Amniotic stem cell (primary cell): Measurements from ENCODE around the gene AASS.

Experiments
- DNase-seq: peaks from one replicate; lab custom pipeline; 2025; lab: John Stamatoyannopoulos, UW

The AASS gene

DNA sequence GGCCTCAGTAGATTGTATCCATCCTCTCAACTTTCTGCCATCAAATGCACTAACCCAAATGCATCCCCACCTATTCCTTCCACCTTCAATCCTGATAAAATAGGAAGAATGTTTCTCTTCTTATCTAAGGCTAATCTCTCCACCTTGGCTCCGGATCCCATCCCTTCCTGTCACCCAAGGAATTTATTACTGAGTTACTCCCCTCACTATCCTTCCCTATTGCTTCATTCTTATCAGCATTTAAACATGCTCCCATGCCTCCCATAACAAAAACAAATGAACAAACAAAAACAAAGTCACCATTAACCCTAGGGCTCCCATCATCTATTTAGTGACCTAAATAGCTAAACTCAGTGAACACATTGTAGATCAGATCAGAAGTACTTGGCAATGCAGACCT is 25.3 kb downstream of the AASS start:
- no peak for DNase-seq

DNA sequence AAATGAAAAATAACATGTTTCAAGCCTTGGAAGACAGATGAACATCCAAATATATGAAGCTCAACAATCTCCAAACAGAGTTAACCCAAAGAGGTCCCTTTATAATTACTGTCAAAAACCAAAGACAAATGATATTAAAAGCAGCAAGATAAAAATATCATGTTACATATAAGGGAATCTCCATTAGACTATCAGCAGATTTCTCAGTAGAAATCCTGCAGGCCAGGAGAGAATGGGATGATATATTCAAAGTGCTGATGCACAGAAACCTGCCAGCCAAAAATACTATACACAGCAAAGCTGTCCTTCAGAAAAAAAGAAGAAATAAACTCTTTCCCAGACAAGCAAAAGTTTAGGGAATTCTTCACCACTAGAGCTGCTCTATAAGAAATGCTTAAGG is 41.0 kb downstream of the AASS start:
- no peak for DNase-seq

DNA sequence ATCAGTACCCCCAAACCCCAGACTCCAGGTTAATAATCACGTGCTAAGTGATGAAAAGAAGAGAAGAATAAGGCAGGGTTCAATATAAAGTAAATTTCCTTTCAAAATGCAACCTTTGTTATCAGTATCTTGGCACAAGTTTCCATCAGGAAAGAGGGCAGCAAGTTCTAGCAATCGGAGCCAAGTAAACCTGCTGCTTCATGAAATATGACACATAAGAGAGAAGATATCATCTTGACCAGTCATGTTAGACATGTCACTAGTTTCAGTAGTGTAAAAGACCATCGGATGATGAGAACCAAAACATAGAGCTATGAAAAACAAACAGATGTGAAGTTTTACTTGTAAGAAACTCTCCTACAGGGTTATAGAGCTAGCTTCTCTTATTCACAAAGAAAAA is 44.0 kb downstream of the AASS start:
- no peak for DNase-seq

DNA sequence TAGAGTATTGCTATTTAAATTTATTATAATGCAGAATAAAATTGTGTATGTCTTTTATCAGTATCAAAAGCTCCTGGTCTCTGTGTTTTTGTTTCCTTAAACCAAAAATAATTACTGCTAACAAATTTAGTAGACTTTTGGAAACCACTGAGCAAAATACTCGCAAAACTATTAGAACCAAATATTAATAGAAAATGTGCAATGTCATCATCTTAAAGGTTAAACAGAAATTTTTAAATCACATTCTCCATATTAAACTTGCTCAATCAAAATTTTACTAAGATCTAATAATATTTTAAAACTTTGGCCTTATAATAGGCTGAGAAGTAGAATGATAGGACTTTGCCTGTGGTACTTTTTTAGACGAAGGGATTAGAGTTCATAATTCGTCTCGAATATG is 48.4 kb downstream of the AASS start:
- DNase-seq: no peak

DNA sequence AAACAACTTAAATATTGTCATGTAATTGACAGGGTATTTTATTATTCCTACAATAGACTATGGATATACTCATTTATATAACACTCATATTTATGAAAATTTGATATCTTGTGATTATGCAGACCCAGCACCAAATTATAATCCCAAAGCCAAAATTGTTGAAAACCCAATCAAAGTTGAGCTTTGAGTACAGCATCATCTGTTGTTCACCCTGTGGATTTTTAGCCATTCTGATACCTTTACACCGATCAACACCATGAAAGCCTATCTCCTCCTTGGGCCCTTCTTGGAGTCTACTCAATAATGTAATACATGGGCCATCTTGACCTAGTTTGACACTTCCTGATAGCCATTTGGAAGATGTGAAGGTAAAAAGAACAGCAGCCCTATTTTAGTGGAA is 49.5 kb downstream of the AASS start:
- no peak for DNase-seq

DNA sequence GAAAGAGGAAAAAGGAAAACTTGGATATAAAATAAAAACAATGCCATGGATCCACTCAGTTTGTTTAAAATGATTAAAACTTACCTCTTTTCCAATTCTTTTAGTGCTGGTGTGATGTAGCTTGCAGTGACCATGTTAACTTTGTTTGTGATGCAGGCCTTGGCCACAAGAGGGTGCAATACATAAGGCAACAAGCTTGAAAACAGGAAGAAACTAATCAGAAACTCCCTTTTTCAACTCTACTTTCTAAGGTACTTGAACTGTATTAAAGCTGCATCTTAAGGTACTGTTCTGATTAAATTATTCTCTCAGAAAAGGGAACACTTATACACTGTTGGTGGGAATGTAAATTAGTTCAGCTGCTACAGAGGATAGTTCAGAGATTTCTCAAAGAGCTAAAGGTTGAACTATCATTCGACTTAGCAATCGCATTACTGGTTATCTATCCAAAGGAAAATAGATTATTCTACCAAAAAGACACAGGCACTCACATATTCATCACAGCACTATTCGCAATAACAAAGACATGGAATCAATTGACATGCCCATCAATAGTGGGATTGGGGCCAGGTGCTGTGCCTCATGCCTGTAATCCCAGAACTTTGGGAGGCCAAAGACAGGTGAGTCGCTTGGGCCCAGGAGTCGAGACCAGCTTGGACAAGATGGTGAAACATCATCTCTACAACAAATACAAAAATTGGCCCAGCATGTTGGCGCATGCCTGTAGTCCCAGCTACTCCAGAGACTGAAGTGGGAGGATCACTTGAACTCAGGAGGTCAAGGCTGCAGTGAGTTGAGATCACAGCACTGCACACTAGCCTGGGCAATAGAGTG is 50.9 kb downstream of the AASS start:
- DNase-seq: peak; percentile 27

DNA sequence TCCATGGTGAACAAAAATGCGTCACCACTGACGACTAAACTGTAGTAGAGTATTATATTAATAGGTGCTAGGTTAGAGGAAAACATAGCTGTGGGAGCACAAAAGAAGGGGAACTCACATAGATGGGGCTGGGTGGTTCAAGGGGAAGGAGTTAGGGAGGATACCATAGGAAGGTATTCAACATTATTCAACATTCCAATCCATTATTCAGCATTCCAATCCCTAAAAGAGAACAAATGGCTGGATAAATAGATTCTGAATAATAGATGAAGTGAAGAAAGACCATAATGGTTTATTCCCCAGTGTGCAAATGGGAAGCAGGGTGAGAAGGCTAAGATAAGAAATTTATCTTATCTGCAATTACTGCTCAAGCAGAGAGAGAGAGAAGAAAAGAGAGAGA is 61.4 kb downstream of the AASS start:
- no peak for DNase-seq

DNA sequence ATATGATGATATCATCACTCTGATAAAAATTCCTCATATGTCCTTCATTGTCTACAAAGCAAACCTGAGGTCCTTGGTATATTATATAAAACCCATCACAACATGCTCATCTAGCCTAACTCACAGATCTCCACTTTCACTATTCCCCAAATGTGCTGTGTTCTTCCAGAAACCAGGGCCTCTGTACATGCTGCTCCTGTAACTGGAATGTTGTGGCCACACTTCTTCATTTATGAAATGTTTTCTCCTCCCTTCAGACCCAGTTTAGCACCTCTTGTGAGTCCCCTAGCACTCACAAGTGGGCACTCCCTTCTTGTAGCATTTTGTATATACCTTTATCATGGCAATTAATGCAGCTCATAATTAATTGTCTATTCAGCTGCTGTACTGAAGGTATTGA is 61.9 kb downstream of the AASS start:
- no peak for DNase-seq

DNA sequence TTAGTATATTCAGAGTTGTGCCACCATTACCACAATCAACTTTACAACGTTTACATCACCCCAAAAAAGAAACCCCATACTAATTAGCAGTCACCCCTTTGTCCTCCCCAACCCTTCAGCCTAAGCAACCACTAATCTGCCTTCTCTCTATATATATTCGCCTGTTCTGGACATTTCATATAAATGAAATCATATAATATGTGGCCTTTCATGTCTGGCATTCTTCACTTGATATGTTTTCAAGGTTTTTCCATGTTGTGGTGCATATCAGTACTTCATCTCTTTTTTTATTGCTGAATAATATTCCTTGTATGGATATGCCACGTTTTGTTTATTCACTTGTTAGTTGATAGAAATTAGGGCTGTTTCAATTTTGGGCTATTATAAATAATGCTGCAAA is 70.4 kb downstream of the AASS start:
- no peak for DNase-seq

DNA sequence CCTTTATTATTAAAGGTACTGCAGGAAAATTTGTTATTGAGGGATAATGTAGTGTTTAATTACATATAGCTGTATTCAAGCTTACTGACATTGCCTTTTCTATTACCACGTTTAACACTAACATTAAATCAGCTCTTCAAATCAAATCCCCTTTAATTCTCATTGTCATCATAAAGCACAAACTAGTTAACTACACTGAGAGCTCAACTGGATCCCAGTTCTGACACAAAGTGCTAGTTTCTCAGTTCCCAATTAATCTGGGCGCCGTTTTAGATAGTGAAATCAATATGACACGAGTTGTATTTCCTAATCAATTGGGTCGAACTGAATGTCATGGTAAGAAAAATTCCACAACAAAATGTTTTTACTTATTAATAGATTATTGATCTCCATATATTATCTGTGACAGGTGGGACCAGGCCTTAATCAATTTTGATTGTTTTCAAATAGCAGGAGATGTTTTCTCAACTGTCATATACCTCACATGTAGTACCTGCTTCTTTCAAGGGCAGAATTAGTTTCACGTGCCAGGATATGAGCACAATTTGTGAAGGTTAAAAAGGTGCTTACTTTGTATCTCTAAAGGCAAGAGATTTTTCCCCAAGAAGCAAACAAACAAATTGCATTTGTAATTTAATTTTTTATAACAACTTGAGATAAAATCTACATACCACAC is 71.0 kb downstream of the AASS start:
- DNase-seq: no peak

DNA sequence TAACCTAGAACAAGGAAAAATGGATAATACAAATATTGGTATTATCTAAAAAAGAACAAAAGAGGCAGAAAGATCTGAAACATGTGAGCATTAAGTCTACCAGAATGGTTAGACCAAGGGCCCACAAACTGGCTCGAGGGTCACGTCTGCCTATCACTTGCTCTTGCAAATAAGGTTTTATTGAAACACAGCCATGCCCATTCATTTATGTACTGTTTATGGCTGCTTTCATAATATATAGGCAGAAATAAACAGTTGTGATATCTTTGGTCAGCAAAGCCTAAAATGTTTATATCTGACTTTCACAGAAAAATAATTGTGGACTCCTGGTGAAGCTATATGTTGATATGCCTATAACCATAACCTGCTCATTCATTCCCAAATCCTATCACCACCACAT is 71.8 kb downstream of the AASS start:
- DNase-seq: no peak

DNA sequence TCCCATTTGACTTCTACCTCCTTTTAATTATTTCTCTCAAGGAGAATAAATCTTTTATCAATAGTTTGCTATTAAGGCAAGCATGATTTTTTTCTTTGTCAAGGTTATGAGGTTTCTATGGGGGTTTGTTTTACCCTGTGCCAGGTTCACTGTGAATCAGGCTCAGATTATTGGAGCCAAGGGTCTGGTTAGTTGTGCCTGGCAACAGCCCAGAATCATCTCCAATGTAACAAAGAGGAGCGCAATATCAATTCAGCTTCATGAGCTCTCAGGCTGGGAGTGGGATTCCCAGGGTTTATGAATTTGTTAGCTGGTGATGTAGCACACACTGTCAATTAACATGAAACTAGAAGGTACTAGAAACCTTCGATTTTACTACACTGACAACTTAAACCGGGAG is 73.2 kb downstream of the AASS start:
- no peak for DNase-seq

DNA sequence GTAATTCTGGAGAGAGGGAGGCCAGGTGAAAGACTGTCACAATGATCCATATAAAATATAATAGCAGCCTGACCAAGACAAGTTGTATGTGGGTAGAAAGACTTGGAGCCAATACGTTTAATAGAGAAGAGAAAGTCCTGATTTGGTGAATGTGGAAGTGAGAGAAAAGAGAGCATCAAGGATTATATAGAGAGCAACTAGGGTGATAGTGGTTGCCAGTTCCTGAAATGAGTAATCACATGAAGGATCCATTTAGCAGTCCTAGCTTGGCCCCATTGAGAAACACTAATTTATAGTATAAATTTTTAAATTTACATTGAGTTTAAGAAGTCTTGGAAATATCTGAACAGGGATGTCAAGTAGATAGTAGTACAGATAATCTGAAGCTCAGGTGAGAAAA is 74.0 kb downstream of the AASS start:
- DNase-seq: no peak

DNA sequence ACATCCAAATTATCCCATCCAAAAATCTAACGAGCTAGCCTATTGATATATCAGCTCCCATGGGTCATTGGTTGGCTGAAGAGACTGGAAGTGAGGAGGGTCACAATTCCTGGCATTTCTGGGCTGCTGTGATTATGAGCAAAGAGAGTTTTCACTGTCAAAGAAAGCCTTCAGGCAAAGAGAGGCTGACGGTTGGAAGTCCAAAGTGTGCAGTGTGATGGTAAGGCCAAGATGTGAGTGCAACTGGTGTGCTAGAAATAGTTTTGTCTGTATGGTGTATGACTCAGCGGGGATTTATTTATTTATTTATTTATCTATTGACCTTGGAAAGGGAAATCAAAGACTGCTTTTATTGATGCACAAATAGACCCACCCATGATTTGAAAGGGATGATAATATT is 75.0 kb downstream of the AASS start:
- DNase-seq: no peak

DNA sequence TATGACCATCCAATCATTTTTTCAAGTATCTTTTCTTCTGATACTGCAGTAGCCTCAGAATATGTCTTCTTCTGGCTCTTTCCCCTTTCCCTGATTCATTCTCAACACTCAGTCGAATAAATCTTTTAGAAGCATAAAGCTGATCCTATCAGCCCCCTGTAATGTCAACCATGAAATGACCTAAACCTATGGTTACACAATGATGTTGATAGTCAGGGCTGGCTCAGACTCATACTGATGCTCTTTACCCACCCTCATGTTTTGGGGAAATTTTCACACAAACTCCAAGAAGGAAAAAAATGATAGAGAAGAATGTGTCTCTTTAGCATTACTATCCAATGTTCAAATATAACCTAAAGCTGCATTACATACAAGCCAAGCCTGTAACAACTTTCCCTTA is 76.0 kb downstream of the AASS start:
- DNase-seq: no peak

DNA sequence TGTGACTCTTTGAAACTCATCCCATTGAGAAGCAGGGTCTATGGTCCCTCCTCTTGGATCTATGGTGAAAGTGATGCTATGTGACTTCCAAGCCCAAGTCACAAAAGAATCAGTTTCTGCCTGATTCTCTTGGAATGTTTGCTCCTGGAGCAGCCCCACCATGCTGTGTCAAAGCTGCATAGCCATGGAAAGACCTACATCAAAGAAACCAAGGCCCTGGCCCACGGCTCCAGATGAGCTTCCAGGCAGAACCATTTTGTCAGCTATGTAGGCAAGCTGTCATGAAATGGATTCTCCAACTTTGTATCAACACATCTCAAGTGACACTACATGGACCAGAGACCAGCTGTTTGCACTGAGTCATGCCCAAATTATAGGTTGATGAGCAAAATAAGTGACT is 77.0 kb downstream of the AASS start:
- DNase-seq: no peak

DNA sequence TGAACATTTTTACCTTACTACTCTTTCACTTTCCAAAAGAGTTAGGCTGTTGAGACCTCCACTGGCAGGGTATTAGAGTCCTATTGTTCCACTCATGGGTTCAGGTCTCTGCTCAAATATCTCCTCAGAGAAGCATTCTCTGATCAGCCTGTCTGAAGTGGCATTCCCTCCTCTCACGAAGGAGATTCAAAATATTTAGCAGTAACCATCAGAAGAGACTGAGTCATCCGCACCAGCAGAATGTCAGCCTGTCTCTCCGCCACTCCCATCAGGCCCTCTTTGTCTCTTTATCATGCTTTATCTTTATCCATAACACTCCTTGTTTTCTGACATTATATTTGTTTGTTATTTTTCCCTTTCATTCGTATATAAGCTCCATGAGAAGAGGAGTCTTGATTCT is 79.1 kb downstream of the AASS start:
- no peak for DNase-seq

DNA sequence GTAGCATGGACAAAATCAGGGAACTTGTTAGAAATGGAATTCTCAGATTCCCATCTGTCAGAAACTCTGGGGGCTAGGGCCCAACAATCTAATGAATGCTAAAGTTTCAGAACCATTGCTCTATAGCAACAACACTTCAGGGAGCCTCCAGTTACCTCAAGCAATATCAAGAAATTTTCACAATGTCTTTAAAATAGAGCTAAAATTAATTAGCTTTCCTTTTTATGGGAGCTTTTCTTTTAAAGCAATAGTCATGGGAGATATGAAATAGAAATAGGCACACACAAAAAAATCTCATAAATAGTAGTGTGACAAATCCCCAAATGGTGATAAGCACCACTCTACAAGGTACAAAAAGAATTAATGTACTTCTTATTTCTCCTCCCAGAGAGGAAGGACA is 80.9 kb downstream of the AASS start:
- DNase-seq: no peak

DNA sequence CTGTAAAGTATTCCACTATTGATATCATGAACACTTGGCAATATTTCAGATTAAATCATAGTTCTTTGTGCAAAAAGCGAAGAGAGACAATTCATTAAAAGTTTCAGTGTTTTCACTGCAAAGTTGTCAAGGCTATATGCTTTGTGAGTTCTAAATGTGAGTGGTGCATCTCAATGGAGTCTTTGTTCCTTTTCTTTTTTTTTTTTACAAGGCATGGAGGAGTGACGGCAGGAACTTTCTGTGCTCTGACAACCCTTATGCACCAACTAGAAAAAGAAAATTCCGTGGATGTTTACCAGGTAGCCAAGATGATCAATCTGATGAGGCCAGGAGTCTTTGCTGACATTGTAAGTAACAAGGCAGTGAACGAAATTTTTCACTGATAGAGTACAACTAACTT is 84.5 kb downstream of the AASS start:
- no peak for DNase-seq

DNA sequence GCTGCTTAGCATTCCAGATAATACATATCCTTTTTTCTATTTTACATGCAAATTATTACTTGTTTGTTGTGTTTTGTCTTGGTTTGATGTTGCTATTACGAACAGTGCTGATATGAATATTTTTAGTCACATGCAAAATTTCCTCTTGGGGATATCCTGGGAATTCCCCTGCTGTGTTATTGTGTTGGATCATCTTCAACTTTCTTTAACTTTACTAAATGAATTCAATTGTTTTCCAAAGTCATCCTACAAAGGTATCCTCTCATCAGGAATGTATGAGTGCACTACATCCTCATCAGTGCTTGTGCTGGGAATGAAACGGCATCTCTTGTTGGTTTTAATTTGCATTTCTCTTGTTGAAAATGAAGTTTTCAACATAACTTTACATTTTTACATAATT is 87.1 kb downstream of the AASS start:
- DNase-seq: no peak

DNA sequence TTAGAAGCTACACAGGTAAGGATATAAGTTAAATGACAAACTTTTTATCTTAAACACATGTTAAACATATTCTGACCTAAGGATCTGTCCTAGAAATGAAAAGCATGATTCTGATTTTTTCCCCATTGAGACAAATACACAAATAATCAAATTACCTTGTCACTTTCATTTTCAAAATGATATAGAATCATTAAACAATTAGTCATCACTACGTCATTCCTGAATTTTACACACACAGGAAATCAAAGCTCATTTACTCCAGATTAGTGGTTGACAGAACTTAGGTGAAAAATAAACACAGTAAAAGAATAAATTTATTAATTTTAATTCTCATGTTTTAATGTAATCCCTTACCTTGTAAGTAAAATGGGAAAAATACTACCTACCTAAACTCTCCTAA is 89.0 kb downstream of the AASS start:
- no peak for DNase-seq

DNA sequence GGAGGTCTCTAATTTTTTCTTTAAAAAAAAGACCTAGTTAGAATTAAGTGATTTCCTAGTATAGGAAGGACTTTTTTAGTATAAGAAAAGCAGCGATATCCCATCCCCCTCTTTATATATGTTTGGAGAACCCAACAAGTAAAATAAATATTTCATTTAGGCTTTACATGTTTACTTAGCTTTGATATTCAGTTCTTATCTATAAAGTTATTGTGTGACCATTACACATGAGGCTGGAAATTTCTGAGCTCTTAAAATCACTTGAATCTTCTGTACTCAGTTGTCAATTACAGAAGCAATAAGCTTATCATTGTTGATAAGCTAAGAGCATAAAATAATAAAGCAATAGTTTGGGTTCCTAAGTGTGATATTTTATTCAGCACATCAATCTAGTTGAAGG is 89.7 kb downstream of the AASS start:
- DNase-seq: no peak

DNA sequence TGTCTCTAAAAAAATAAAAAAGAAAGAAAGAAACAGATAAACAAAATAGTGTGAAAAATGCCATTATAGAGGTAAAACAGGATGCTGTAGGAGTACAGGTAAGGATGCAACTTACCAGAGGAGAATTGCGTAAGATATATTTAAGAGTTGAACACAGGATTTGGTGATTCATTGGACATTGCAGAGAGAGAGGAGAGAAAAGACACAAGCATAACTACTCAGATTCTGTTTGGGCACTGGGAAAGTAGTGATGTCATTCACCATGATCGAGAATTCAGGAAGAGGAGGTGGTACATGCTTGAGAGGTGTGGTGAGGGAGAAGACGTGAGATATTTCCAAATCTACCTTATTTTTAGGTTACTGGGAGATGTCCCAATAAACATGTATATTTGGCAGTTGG is 97.6 kb downstream of the AASS start:
- DNase-seq: no peak

DNA sequence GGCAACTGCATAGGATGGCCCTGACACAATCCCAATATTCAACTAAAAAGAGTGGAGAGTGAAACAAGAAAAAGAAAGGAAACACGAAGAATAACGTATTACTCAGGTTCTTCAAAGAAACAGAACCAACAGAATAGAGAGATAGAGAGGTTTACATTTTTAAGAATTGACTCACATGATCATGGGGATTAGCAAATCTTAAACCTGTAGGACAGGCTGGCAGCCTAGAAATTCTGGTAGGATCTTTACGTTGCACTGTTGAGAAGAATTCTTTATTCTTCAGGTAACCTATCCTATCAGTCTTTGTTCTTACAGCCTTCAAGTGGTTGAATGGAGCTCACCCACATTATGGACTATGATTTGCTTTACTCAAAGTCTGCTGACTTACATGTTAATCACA is 103.9 kb downstream of the AASS start:
- no peak for DNase-seq
